B cell (primary cell): ENCODE data around the gene LYPD3. TPM values are rescaled to one million over a fixed set of nuclear protein-coding genes. Genes with fewer than 3 reads are reported as not detected.

Experiments
- ATAC-seq: fragments of 200-7000 bp; cut with Tn5 transposase; one replicate; pipeline ENCODE4 v1.10.0; 2021; ENCODE audit warnings: low read depth, mild to moderate bottlenecking, moderate number of reproducible peaks, moderate library complexity
- CTCF ChIA-PET: fragments of 350-600 bp; sonication (Branson Sonifier 250); formaldehyde crosslinking; loops from one replicate; lab custom pipeline; 2021; ENCODE audit warnings: antibody characterized with exemption, inconsistent platforms; lab: Charles Lee
- POLR2A ChIA-PET: fragments of 350-600 bp; sonication (Branson Sonifier 250); formaldehyde crosslinking; loops from one replicate; lab custom pipeline; 2021; ENCODE audit warnings: antibody characterized with exemption; lab: Charles Lee
- DNase-seq: peaks from one replicate; pipeline ENCODE4 v3.0.0; 2013
- H2AFZ ChIP-seq: 2 replicates; pipeline ENCODE4 v1.6.1; 2012; ENCODE audit warnings: mild to moderate bottlenecking, low read depth, low read length; ENCODE audit not compliant: insufficient read depth, poor library complexity, severe bottlenecking
- H3K27ac ChIP-seq, 2 donors: 1 replicate in 1 of 2; 2 replicates in 1 of 2; pipeline ENCODE4 v1.5.1; 2012 to 2013; ENCODE audit warnings: low read length in 2 of 2, mild to moderate bottlenecking in 2 of 2, moderate library complexity in 1 of 2
- H3K27me3 ChIP-seq, 4 experiments: fragments of 200-600 bp in 1 of 4; sonication (generic) in 1 of 4; replicated peaks in 1 of 4; 1 replicate in 2 of 4; 2 replicates in 2 of 4; pipeline versions ENCODE4 v1.6.1 to v1.7.0; 2013 to 2016; ENCODE audit warnings: low read length in 3 of 4, mild to moderate bottlenecking in 2 of 4, mixed read lengths in 1 of 4, moderate library complexity in 1 of 4; ENCODE audit not compliant: insufficient read depth in 4 of 4, control insufficient read depth in 3 of 4; ENCODE audit errors: control extremely low read depth in 1 of 4
- H3K36me3 ChIP-seq, 2 experiments: replicated peaks in 1 of 2; 1 replicate in 1 of 2; 2 replicates in 1 of 2; pipeline versions ENCODE4 v1.6.1 to v1.7.1; 2013; ENCODE audit warnings: low read length in 1 of 2; ENCODE audit not compliant: insufficient read depth in 2 of 2, control insufficient read depth in 1 of 2; ENCODE audit errors: control extremely low read depth in 1 of 2, extremely low read depth in 1 of 2
- H3K4me1 ChIP-seq, 2 donors: fragments of 200-600 bp in 1 of 2; sonication (generic) in 1 of 2; 1 replicate in 1 of 2; 2 replicates in 1 of 2; pipeline versions ENCODE4 v1.5.1 to v1.6.1; 2013 to 2017; ENCODE audit warnings: low read length in 2 of 2; ENCODE audit not compliant: control insufficient read depth in 2 of 2, insufficient read depth in 2 of 2
- H3K4me2 ChIP-seq: replicated peaks from 2 replicates; pipeline ENCODE3; 2012; ENCODE audit warnings: mild to moderate bottlenecking, low read depth, low read length; ENCODE audit not compliant: poor library complexity, severe bottlenecking
- H3K4me3 ChIP-seq, 5 experiments: fragments of 200-600 bp in 1 of 5; sonication (generic) in 1 of 5; 1 replicate in 3 of 5; 2 replicates in 2 of 5; pipeline versions ENCODE4 v1.5.1 to v1.7.0; 2011 to 2016; ENCODE audit warnings: low read length in 4 of 5, mild to moderate bottlenecking in 4 of 5, low read depth in 2 of 5, control low read depth in 1 of 5, moderate library complexity in 1 of 5; ENCODE audit not compliant: insufficient read depth in 1 of 5; ENCODE audit errors: control extremely low read depth in 1 of 5, extremely low read depth in 1 of 5
- H3K79me2 ChIP-seq: fragments of 200-600 bp; sonication (generic); one replicate; pipeline ENCODE4 v1.6.0; 2016; ENCODE audit warnings: low read length; ENCODE audit not compliant: control insufficient read depth, insufficient read depth
- H3K9ac ChIP-seq: fragments of 200-600 bp; sonication (generic); 2 replicates; pipeline ENCODE4 v1.6.1; 2017; ENCODE audit warnings: mild to moderate bottlenecking, low read length, moderate library complexity
- H3K9me3 ChIP-seq, 3 donors: one replicate each; pipeline versions ENCODE4 v1.6.1 to v1.7.1; 2013; ENCODE audit warnings: low read length in 2 of 3; ENCODE audit not compliant: control insufficient read depth in 2 of 3, insufficient read depth in 1 of 3; ENCODE audit errors: control extremely low read depth in 1 of 3
- H4K20me1 ChIP-seq: 2 replicates; pipeline ENCODE4 v1.6.0; 2012; ENCODE audit warnings: mild to moderate bottlenecking, low read length; ENCODE audit not compliant: insufficient read depth, control insufficient read depth, poor library complexity, severe bottlenecking
- H3K27ac Mint-ChIP-seq: one replicate; pipeline ENCODE4 v1.8.0; 2021; ENCODE audit warnings: mixed read lengths
- H3K27me3 Mint-ChIP-seq: one replicate; pipeline ENCODE4 v1.8.0; 2021; ENCODE audit warnings: mixed read lengths
- H3K4me1 Mint-ChIP-seq: one replicate; pipeline ENCODE4 v1.8.0; 2021; ENCODE audit warnings: mixed read lengths
- H3K4me3 Mint-ChIP-seq: one replicate; pipeline ENCODE4 v1.8.0; 2021; ENCODE audit warnings: mixed read lengths
- H3K9me3 Mint-ChIP-seq: one replicate; pipeline ENCODE4 v1.8.0; 2022; ENCODE audit warnings: mixed read lengths; ENCODE audit not compliant: insufficient read depth
- EZH2 ChIP-seq: IDR thresholded peaks from 2 replicates; pipeline ENCODE4 v1.6.1; 2012; ENCODE audit warnings: borderline replicate concordance, low read depth, mild to moderate bottlenecking, moderate library complexity, low read length; ENCODE audit not compliant: insufficient read depth, poor library complexity, severe bottlenecking
- WGBS: methylation state at CpG from one replicate; pipeline ENCODE4 v1.1.5; 2013; ENCODE audit warnings: missing lambda C conversion rate; ENCODE audit not compliant: insufficient coverage; 5-methylcytosine and 5-hydroxymethylcytosine counted together
- intact Hi-C: fragments of 100-400 bp; cut with micrococcal nuclease; formaldehyde crosslinking; loops from one replicate; pipeline ENCODE4 v1.10.0; 2022
- polyA plus RNA-seq: library from polyadenylated mRNA; depleted of rRNA; stranded (reverse); fragments of >200 nt; gene quantifications from 2 replicates; pipeline ENCODE4 v1.2.3, GENCODE V29; 2012
- total RNA-seq, 2 donors: library from RNA; stranded (reverse); fragments of 120-200 nt in 1 of 2; gene quantifications; 1 replicate in 1 of 2; 2 replicates in 1 of 2; pipeline versions ENCODE4 v1.2.3 to v1.2.4, GENCODE V29; 2013 to 2022
- TF ChIP-seq, protein P1 (sequence below): fragments of 200-600 bp; IDR thresholded peaks from one replicate; pipeline ENCODE4 v1.8.0; 2022; ENCODE audit warnings: antibody characterized with exemption, mild to moderate bottlenecking

LYPD3 gene
- total and polyA plus RNA-seq, 2 donors (not counting 1 experiment from before 2014, with no cell fraction given) = 0.27 to 2.2 TPM

DNA sequence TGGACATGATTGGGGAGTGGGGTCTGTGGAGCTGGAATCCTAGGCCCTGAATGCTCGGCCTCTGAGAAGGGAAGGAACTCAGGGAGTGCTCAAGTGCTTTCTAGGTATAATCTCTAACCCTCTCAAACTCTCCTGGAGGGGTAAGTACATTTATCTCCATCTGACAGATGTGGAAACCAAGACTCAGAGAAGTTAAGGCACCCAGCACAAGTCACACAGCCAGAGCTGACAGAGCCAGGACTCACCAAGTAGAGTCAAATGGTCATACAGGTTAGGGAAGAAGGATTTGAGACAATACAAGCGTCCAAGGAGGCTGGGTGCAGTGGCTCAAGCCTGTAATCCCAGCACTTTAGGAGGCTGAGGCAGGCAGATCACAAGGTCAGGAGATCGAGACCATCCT, 12.9 kb upstream of the LYPD3 start:
- H3K36me3 ChIP-seq = peaks cover 0 to 8% of the 10 kb centered on the region in 2 experiments
- intact Hi-C loops = loop anchor here (5.0 kb wide), 1 partner anchor 39 kb away; no protein-coding TSS in a partner anchor
- H3K9ac ChIP-seq = no peak overlapping the region
- H3K9me3 ChIP-seq = no peaks in the 10 kb centered on the region
- no peak overlapping the region for H3K4me2 ChIP-seq
- TF ChIP-seq EZH2 = no peak
- TF ChIP-seq, protein P1, sequence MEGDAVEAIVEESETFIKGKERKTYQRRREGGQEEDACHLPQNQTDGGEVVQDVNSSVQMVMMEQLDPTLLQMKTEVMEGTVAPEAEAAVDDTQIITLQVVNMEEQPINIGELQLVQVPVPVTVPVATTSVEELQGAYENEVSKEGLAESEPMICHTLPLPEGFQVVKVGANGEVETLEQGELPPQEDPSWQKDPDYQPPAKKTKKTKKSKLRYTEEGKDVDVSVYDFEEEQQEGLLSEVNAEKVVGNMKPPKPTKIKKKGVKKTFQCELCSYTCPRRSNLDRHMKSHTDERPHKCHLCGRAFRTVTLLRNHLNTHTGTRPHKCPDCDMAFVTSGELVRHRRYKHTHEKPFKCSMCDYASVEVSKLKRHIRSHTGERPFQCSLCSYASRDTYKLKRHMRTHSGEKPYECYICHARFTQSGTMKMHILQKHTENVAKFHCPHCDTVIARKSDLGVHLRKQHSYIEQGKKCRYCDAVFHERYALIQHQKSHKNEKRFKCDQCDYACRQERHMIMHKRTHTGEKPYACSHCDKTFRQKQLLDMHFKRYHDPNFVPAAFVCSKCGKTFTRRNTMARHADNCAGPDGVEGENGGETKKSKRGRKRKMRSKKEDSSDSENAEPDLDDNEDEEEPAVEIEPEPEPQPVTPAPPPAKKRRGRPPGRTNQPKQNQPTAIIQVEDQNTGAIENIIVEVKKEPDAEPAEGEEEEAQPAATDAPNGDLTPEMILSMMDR = no peak
- Mint-ChIP-seq H3K4me3 (no peak overlapping the region), H3K9me3 (no peaks in the 10 kb centered on the region), H3K27ac (no peak overlapping the region), H3K4me1 (peaks cover 13% of the 10 kb centered on the region), H3K27me3 (no peaks in the 10 kb centered on the region)
- H3K27ac ChIP-seq = no peak overlapping the region
- 83% methylated on average over 1 of the region's 3 CpGs for WGBS
- ATAC-seq (no peak), DNase-seq (no peak)
- ChIA-PET POLR2A (no interaction called here), CTCF (interaction anchor here (0.6 kb wide), 1 partner anchor 37 kb away, joined by 3 read pairs; no protein-coding TSS in a partner anchor)
- no peaks in the 10 kb centered on the region for H3K79me2 ChIP-seq
- H3K27me3 ChIP-seq = no peaks in the 10 kb centered on the region
- H2AFZ ChIP-seq = no peak overlapping the region
- H4K20me1 ChIP-seq = no peaks in the 10 kb centered on the region
- H3K4me1 ChIP-seq = peaks cover 4 to 13% of the 10 kb centered on the region in 2 donors
- H3K4me3 ChIP-seq = no peak overlapping the region

DNA sequence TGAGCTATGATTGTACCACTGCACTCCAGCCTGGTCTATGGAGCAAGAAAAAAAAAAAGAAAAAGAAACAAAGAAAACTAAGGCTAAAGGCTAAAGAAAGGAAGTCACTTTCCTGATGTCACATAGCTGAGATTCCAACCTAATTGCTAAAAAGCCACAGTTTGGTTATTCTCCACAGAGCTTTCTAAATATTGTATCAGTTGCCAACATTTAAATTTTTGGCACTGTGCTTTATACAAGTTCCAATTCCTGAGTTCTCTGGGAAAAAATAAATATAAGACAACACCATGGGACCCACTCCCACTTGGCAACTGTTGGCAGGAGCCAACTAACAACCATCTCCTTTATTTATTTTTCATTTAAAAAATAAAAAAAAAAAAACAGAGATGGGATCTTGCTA, 11.2 kb upstream of the LYPD3 start:
- Mint-ChIP-seq H3K27me3 (no peaks in the 10 kb centered on the region), H3K4me3 (no peak overlapping the region), H3K4me1 (peaks cover 13% of the 10 kb centered on the region), H3K27ac (no peak overlapping the region), H3K9me3 (no peaks in the 10 kb centered on the region)
- H3K27ac ChIP-seq = no peak overlapping the region
- ChIA-PET CTCF (no interaction called here), POLR2A (interaction anchor here (0.6 kb wide), 1 partner anchor 260 kb away, joined by 3 read pairs; no protein-coding TSS in a partner anchor)
- H3K36me3 ChIP-seq = peaks cover 0 to 8% of the 10 kb centered on the region in 2 experiments
- intact Hi-C loops = loop anchor here (5.0 kb wide), 1 partner anchor 41 kb away; no protein-coding TSS in a partner anchor
- H3K79me2 ChIP-seq = no peaks in the 10 kb centered on the region
- H3K4me1 ChIP-seq = peaks cover 4 to 13% of the 10 kb centered on the region in 2 donors
- TF ChIP-seq, protein P1 = no peak
- no peak for TF ChIP-seq EZH2
- H2AFZ ChIP-seq = no peak overlapping the region
- H3K4me2 ChIP-seq = no peak overlapping the region
- no peaks in the 10 kb centered on the region for H3K9me3 ChIP-seq
- DNase-seq (no peak), ATAC-seq (no peak)
- no peak overlapping the region for H3K4me3 ChIP-seq
- no peaks in the 10 kb centered on the region for H3K27me3 ChIP-seq
- H4K20me1 ChIP-seq = no peaks in the 10 kb centered on the region
- H3K9ac ChIP-seq = no peak overlapping the region
